ENCODE results near the gene WFDC11.

The WFDC11 gene

GRCh38 chr20:45630371-45630770 lies 39.7 kb downstream of the WFDC11 start:
- Histone ChIP-seq H3K4me3 (no peak overlapping the region), H3K27ac (no peak overlapping the region)

GRCh38 chr20:45629496-45630100 lies 40.4 kb downstream of the WFDC11 start, which contains the start of gene WFDC10A:
Gene WFDC10A, plus strand, starts transcription at chr20:45629739. Its CDS starts 75 bp downstream, at chr20:45629814.
- H3K27ac ChIP-seq = no peak within 1 kb of the TSS
- no peak within 1 kb of the TSS for H3K4me3 ChIP-seq

GRCh38 chr20:45626540-45626939 lies 43.5 kb downstream of the WFDC11 start:
- Histone ChIP-seq H3K27ac (no peak overlapping the region), H3K4me3 (no peak overlapping the region)

- no peak overlapping the region for H3K27ac ChIP-seq
- H3K4me3 ChIP-seq = no peak overlapping the region
Observed at GRCh38 chr20:45621593-45621992, 48.4 kb downstream of the WFDC11 start.

GRCh38 chr20:45617591-45617990 lies 52.4 kb downstream of the WFDC11 start:
- no peak overlapping the region for H3K4me3 ChIP-seq
- no peak overlapping the region for H3K27ac ChIP-seq

- Histone ChIP-seq H3K4me3 (no peak overlapping the region), H3K27ac (no peak overlapping the region)
Observed at GRCh38 chr20:45612314-45612713, 57.7 kb downstream of the WFDC11 start.

GRCh38 chr20:45611054-45611453 lies 59.0 kb downstream of the WFDC11 start:
- H3K27ac ChIP-seq = peak overlapping the region in 1 of 21 experiments; percentile 25
- H3K4me3 ChIP-seq = no peak overlapping the region

- Histone ChIP-seq H3K4me3 (no peak overlapping the region), H3K27ac (no peak overlapping the region)
Observed at GRCh38 chr20:45607810-45608209, 62.2 kb downstream of the WFDC11 start.
